ENCODE data around the gene NXPE1.
"Not testable (repeated sequence)": the region's sequence is repeated elsewhere in the genome, so short reads cannot be mapped to it uniquely, and the experiment has no call there.

Gene NXPE1

GRCh38 chr11:114559425-114560310 lies at the start of gene NXPE1:
Gene NXPE1 (minus strand): TSS chr11:114559881. CDS start chr11:114551201, 8,680 bp downstream.
- TF ChIP-seq CTCF (conservative IDR thresholded peaks at IDR 0.05; ENCODE audit: low read length): no peak
- no peak for DNase-seq (ENCODE audit: low read depth)
- no peak within 1 kb of the TSS for H3K4me3 ChIP-seq (ENCODE audit: low read length)

GRCh38 chr11:114609429-114609828 lies 49.7 kb upstream of the NXPE1 start:
- no peak for TF ChIP-seq CTCF (conservative IDR thresholded peaks at IDR 0.05; ENCODE audit: low read length)
- H3K4me3 ChIP-seq (ENCODE audit: low read length): no peak overlapping the region
- no peak for DNase-seq (ENCODE audit: low read depth)

GRCh38 chr11:114608605-114609004 lies 48.9 kb upstream of the NXPE1 start:
- not testable (repeated sequence) for DNase-seq (ENCODE audit: low read depth); H3K4me3 ChIP-seq (ENCODE audit: low read length)

- peak; percentile 4 for DNase-seq (ENCODE audit: low read depth)
- H3K4me3 ChIP-seq (ENCODE audit: low read length): no peak overlapping the region
- no peak for TF ChIP-seq CTCF (conservative IDR thresholded peaks at IDR 0.05; ENCODE audit: low read length)
Observed at GRCh38 chr11:114607753-114608459, 48.2 kb upstream of the NXPE1 start.

- not testable (repeated sequence) for DNase-seq (ENCODE audit: low read depth); H3K4me3 ChIP-seq (ENCODE audit: low read length)
Observed at GRCh38 chr11:114606802-114607075, 47.1 kb upstream of the NXPE1 start.

- peak; percentile 20 for DNase-seq (ENCODE audit: low read depth)
- peak; percentile 22 for TF ChIP-seq CTCF (conservative IDR thresholded peaks at IDR 0.05; ENCODE audit: low read length)
- no peak overlapping the region for H3K4me3 ChIP-seq (ENCODE audit: low read length)
Observed at GRCh38 chr11:114606003-114606801, 46.5 kb upstream of the NXPE1 start.

GRCh38 chr11:114605370-114605769 lies 45.7 kb upstream of the NXPE1 start:
- DNase-seq (ENCODE audit: low read depth): no peak
- no peak for TF ChIP-seq CTCF (conservative IDR thresholded peaks at IDR 0.05; ENCODE audit: low read length)
- H3K4me3 ChIP-seq (ENCODE audit: low read length): no peak overlapping the region
